IPS-15b (cell line): ENCODE data around the gene PRR15L.
"Not testable (repeated sequence)": the region's sequence is repeated elsewhere in the genome, so short reads cannot be mapped to it uniquely, and the experiment has no call there.

Source experiments
- H3K27me3 ChIP-seq: one replicate; pipeline ENCODE4 v1.6.1; 2013; ENCODE audit warnings: low read length; ENCODE audit not compliant: control insufficient read depth, insufficient read depth
- H3K36me3 ChIP-seq: one replicate; pipeline ENCODE4 v1.6.1; 2013; ENCODE audit warnings: low read length; ENCODE audit not compliant: control insufficient read depth, insufficient read depth
- H3K4me1 ChIP-seq: one replicate; pipeline ENCODE4 v1.6.1; 2013; ENCODE audit warnings: mild to moderate bottlenecking, low read length; ENCODE audit not compliant: control insufficient read depth, insufficient read depth
- H3K4me3 ChIP-seq: one replicate; pipeline ENCODE4 v1.5.1; 2013; ENCODE audit warnings: low read depth, low read length
- H3K9ac ChIP-seq: one replicate; pipeline ENCODE4 v1.6.1; 2013; ENCODE audit warnings: low read depth, mild to moderate bottlenecking, low read length
- H3K9me3 ChIP-seq: one replicate; pipeline ENCODE4 v1.6.1; 2013; ENCODE audit warnings: mild to moderate bottlenecking, low read length; ENCODE audit not compliant: control insufficient read depth, insufficient read depth

PRR15L gene

DNA sequence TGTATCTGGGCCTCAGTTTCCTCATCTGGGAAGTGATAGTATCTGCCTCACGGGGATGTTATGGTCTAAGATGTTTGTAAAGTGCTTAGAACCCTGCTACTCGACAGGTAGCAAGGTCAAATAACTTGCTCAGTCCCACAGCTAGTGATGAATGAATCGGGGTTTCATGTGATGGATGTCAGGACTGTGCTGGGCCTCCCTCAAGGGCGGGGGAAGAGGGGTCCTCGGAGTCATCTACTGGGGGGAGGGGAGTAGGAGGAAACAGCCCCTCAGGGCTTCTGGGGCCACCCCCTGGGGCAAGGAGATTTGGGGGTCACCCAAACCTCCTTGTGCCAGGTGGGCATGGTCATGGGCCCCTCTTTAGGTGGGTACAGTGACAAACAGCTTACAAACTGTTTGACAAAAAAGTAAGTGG, 15.6 kb downstream of the PRR15L start:
- peaks cover 8% of the 10 kb centered on the region for H3K27me3 ChIP-seq
- no peaks in the 10 kb centered on the region for H3K36me3 ChIP-seq
- peak overlapping the region; percentile 76 for H3K4me3 ChIP-seq
- H3K9me3 ChIP-seq, result no peaks in the 10 kb centered on the region
- H3K9ac ChIP-seq, result no peak overlapping the region
- H3K4me1 ChIP-seq, result peaks cover 1% of the 10 kb centered on the region

- no peaks in the 10 kb centered on the region for H3K4me1 ChIP-seq
- peak within 1 kb of the TSS; percentile 50 for H3K9ac ChIP-seq
- H3K9me3 ChIP-seq, result no peaks in the 10 kb centered on the region
- H3K4me3 ChIP-seq, result peak within 1 kb of the TSS; percentile 76
- H3K36me3 ChIP-seq, result no peaks in the 10 kb centered on the region
- peaks cover 8% of the 10 kb centered on the region for H3K27me3 ChIP-seq
These were observed 16.2 kb downstream of the PRR15L start, which contains the start of gene PNPO for GRCh38 chr17:47941246-47942095. TSS of gene PNPO (plus strand) at chr17:47941571. CDS start at chr17:47941676, 105 bp downstream.

- Histone ChIP-seq H3K27me3 (peaks cover 8% of the 10 kb centered on the region), H3K4me1 (no peaks in the 10 kb centered on the region), H3K9ac (no peak overlapping the region), H3K36me3 (no peaks in the 10 kb centered on the region), H3K4me3 (no peak overlapping the region), H3K9me3 (no peaks in the 10 kb centered on the region)
These were observed 19.7 kb downstream of the PRR15L start for GRCh38 chr17:47937941-47938340.

DNA sequence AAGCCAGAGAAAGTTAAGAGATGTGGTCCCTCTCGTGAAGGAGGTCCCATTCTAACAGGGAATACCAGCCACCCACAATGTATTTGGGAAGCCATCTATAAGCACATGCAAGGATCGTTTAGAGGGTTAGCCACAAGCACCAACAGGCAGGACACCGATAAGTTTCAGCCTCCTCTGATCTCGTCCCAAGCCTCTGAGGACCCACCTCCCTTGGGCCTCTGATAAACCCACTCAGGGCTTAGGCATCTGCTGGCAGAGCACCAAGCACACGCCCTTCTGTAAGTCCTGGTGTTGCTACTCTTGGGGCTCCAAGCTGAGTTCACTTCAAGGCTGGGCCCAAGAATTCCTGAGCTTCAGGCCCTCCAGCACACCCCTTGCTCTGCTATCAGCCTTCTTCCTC, 21.7 kb downstream of the PRR15L start:
- H3K27me3 ChIP-seq, result peaks cover 6% of the 10 kb centered on the region

GRCh38 chr17:47935468-47935867, 22.2 kb downstream of the PRR15L start:
- H3K4me3 ChIP-seq, H3K9me3 ChIP-seq, H3K4me1 ChIP-seq, H3K9ac ChIP-seq, H3K36me3 ChIP-seq, H3K27me3 ChIP-seq: not testable (repeated sequence)

More for the DNA sequence above, 21.7 kb downstream of the PRR15L start:
- Histone ChIP-seq H3K9ac (no peak overlapping the region), H3K4me3 (no peak overlapping the region), H3K36me3 (no peaks in the 10 kb centered on the region), H3K4me1 (no peaks in the 10 kb centered on the region), H3K9me3 (no peaks in the 10 kb centered on the region)

DNA sequence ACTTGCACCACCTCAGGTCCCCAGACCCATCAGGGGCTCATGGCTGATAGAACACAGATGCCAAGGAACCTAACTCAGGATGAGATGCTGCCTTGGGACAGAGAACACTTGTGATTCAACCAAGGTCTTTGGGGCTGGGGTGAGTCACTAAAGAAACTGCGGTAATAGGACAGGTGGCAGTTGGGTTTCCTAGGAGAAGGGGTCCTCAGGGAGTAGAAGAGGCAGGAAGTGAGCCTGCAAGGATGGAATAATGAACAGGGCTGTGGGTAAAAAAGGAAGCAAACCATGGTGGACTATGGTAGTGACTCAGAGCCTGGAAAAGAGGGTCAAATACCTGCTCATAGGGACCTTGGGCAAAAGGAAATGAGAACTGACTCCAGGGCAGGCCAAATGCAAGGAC, 22.8 kb downstream of the PRR15L start:
- Histone ChIP-seq H3K36me3 (no peaks in the 10 kb centered on the region), H3K9ac (no peak overlapping the region), H3K4me3 (no peak overlapping the region), H3K27me3 (no peaks in the 10 kb centered on the region), H3K4me1 (no peaks in the 10 kb centered on the region), H3K9me3 (no peaks in the 10 kb centered on the region)

- Histone ChIP-seq H3K9me3 (no peaks in the 10 kb centered on the region), H3K4me3 (no peak overlapping the region), H3K27me3 (no peaks in the 10 kb centered on the region), H3K36me3 (peaks cover 9% of the 10 kb centered on the region), H3K9ac (no peak overlapping the region), H3K4me1 (no peaks in the 10 kb centered on the region)
These were observed 25.8 kb downstream of the PRR15L start for GRCh38 chr17:47931848-47932247.

DNA sequence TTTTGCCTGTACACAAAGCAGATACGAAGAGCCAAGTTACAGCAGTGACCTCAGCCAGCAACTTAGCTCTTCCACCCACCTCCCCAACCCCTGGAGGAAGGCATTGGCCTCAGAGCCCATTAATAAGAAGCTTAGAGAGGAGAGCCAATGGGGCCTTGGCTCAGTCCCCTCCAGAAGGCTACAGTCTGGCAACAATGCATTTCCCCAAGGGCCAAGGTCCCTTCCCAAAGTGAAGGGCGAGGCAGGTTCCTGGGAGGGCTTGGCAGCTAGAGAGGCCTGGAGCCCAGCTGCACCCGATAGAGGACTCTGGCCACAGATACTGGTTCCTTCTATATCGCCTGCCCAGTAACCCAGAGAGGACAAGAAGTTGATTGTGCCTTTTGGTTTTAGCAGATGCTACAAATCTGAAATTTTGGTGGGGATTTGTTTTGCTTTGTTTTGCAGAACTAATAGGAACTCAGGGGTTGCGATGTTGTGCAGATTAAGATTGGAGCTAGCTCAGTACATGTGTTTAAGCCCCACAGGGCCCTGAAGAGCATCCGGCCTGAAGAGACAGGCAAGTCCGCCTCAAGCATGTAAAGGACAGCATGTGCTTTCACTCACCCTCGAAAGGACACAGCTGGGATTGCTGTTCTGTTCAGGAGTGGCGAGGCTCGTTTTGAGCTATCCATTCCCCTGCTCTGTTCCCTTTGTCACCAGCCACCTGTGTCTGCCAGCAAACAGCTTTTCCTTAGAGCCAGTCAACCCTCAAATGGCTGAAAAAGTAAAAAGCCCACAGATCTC, 28.3 kb downstream of the PRR15L start:
- peaks cover 24% of the 10 kb centered on the region for H3K36me3 ChIP-seq
- no peaks in the 10 kb centered on the region for H3K27me3 ChIP-seq
- H3K4me3 ChIP-seq, result no peak overlapping the region
- no peaks in the 10 kb centered on the region for H3K9me3 ChIP-seq
- H3K4me1 ChIP-seq, result no peaks in the 10 kb centered on the region
- no peak overlapping the region for H3K9ac ChIP-seq

DNA sequence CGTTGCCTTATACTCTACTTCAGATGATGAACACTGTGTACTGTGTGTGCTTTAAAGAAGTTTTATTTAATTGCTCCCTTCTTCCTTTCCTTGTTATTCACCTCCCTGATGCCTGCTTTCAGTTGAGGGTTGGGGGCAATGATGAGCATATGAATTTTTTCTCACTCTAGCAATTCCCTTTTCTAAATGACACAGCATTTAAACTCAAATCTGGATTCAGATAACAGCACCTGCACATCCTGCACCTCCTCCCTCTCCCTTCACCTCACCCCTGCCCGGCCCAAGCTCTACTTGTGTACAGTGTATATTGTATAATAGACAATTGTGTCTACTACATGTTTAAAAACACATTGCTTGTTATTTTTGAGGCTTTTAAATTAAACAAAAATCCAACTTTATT, 29.3 kb downstream of the PRR15L start:
- Histone ChIP-seq H3K27me3 (no peaks in the 10 kb centered on the region), H3K4me1 (no peaks in the 10 kb centered on the region), H3K36me3 (peaks cover 31% of the 10 kb centered on the region), H3K9me3 (no peaks in the 10 kb centered on the region), H3K9ac (no peak overlapping the region), H3K4me3 (no peak overlapping the region)

DNA sequence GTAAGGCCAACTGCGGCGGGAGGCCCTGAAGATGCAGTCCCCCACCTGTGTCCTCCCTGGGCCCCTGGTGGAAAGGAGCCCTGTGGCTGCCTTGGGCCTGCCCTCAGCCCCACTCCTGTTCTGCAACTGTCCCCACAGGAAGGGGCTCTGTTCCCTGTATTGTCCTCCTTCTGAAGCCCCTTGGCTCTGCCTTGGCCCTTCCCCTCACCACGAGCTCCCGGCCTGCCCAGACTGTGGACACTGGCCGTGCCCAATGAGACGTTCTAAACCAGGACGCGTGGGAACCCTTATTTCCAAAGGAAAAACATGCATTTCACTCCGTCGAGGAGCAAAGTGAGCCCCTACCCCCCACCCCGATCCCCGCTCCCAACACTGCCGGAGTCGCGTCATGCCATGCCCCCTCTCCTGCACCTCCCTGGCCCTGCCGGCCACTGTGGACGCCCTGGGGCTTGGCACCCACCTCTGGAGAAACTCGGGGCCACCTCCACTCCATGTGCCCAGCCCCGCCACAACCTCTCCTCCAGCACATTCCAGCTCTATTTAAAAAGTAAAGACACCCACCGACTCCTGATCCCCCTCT, 29.8 kb downstream of the PRR15L start:
- Histone ChIP-seq H3K9me3 (no peaks in the 10 kb centered on the region), H3K36me3 (peaks cover 36% of the 10 kb centered on the region), H3K4me3 (no peak overlapping the region), H3K4me1 (no peaks in the 10 kb centered on the region), H3K9ac (no peak overlapping the region), H3K27me3 (no peaks in the 10 kb centered on the region)

- Histone ChIP-seq H3K27me3 (no peaks in the 10 kb centered on the region), H3K36me3 (peaks cover 36% of the 10 kb centered on the region), H3K4me1 (no peaks in the 10 kb centered on the region), H3K9me3 (no peaks in the 10 kb centered on the region), H3K9ac (no peak overlapping the region), H3K4me3 (no peak overlapping the region)
These were observed 32.0 kb downstream of the PRR15L start for GRCh38 chr17:47925678-47925988.
